A549 (cell line): ENCODE data around the gene LYPD3.

Experiments
- CHD4 ChIP-seq: fragments of 200-600 bp; sonication (generic); IDR thresholded peaks from 2 replicates; pipeline ENCODE4 v1.6.1; 2016; ENCODE audit warnings: antibody characterized with exemption, mild to moderate bottlenecking, borderline replicate concordance
- CTCF ChIP-seq: fragments of >200 bp; sonication (Bioruptor Twin); formaldehyde crosslinking; IDR thresholded peaks from 3 replicates; pipeline ENCODE4 v1.5.1; 2016
- JUN ChIP-seq, 2 experiments: fragments of >200 bp; sonication (Bioruptor Twin); formaldehyde crosslinking; IDR thresholded peaks; 2 replicates in 1 of 2; 3 replicates in 1 of 2; pipeline ENCODE4 v1.6.1; 2016 to 2017
- MAX ChIP-seq: IDR thresholded peaks from 2 replicates; pipeline ENCODE4 v1.6.1; 2012
- PBX3 ChIP-seq: IDR thresholded peaks from 2 replicates; pipeline ENCODE4 v1.6.1; 2012
- PHF8 ChIP-seq: fragments of 200-600 bp; sonication (generic); IDR thresholded peaks from 2 replicates; pipeline ENCODE4 v1.6.1; 2016; ENCODE audit warnings: low read depth, mild to moderate bottlenecking, antibody characterized with exemption, moderate library complexity, borderline replicate concordance
- REST ChIP-seq: fragments of 200-600 bp; sonication (generic); IDR thresholded peaks from 2 replicates; pipeline ENCODE4 v1.6.1; 2016; ENCODE audit warnings: antibody characterized with exemption, mild to moderate bottlenecking, moderate library complexity
- ZC3H11A ChIP-seq: fragments of 450-650 bp; IDR thresholded peaks from 2 replicates; pipeline ENCODE4 v1.6.1; 2014; ENCODE audit warnings: antibody characterized with exemption, mild to moderate bottlenecking

GRCh38 chr19:43467276-43467675, 1.9 kb upstream of the LYPD3 start:
- no peak for TF ChIP-seq JUN (IDR thresholded peaks at IDR 0.05)
- no peak for TF ChIP-seq CTCF
- TF ChIP-seq MAX, result no peak
- no peak for TF ChIP-seq PBX3
- no peak for TF ChIP-seq CHD4
- no peak for TF ChIP-seq ZC3H11A
- no peak for TF ChIP-seq PHF8
- TF ChIP-seq REST, result no peak
